Measurements from ENCODE around the gene ERAP2.
A peak's percentile ranks its signal among the peaks of the same experiment; 100 is the strongest.

Gene ERAP2

GRCh38 chr5:96933764-96934707 lies 57.7 kb downstream of the ERAP2 start:
- DNase-seq, result no peak

GRCh38 chr5:96934708-96935558 lies 58.6 kb downstream of the ERAP2 start:
- DNase-seq, result peak; percentile 92

- peak; percentile 91 for DNase-seq
Observed at GRCh38 chr5:96935559-96936430, 59.5 kb downstream of the ERAP2 start, which contains the start of gene LNPEP. LNPEP (plus strand) TSS chr5:96936080; CDS start chr5:96936156, 76 bp downstream.

GRCh38 chr5:96936431-96937320 lies 60.4 kb downstream of the ERAP2 start:
- no peak for DNase-seq

GRCh38 chr5:96940586-96940985 lies 64.3 kb downstream of the ERAP2 start:
- DNase-seq, result no peak

GRCh38 chr5:96941140-96941539 lies 64.8 kb downstream of the ERAP2 start:
- DNase-seq, result no peak

GRCh38 chr5:96942078-96942477 lies 65.8 kb downstream of the ERAP2 start:
- no peak for DNase-seq

GRCh38 chr5:96942911-96943310 lies 66.6 kb downstream of the ERAP2 start:
- DNase-seq, result no peak

- DNase-seq, result no peak
Observed at GRCh38 chr5:96943799-96944198, 67.5 kb downstream of the ERAP2 start.

GRCh38 chr5:96945144-96945897 lies 69.0 kb downstream of the ERAP2 start:
- DNase-seq, result no peak

- DNase-seq, result no peak
Observed at GRCh38 chr5:96946381-96946780, 70.1 kb downstream of the ERAP2 start.

- DNase-seq, result no peak
Observed at GRCh38 chr5:96952118-96952750, 75.9 kb downstream of the ERAP2 start.

GRCh38 chr5:96952974-96953730 lies 76.9 kb downstream of the ERAP2 start:
- no peak for DNase-seq

- DNase-seq, result no peak
Observed at GRCh38 chr5:96957254-96958049, 81.2 kb downstream of the ERAP2 start.

GRCh38 chr5:96958977-96959376 lies 82.7 kb downstream of the ERAP2 start:
- no peak for DNase-seq

- DNase-seq, result no peak
Observed at GRCh38 chr5:96961053-96961452, 84.8 kb downstream of the ERAP2 start.

GRCh38 chr5:96962540-96962991 lies 86.3 kb downstream of the ERAP2 start:
- no peak for DNase-seq

- DNase-seq, result no peak
Observed at GRCh38 chr5:96963267-96963666, 87.0 kb downstream of the ERAP2 start.

All from T1000 (cell line).